Iris pigment epithelial cell (primary cell): ENCODE results near the gene TBC1D19.

Experiments
- DNase-seq: peaks from one replicate; pipeline ENCODE4 v3.0.0-alpha.2; 2011; ENCODE audit warnings: low read depth

TBC1D19 gene

GRCh38 chr4:26782830-26783202 lies 198.9 kb downstream of the TBC1D19 start:
- DNase-seq = peak; percentile 39

DNA sequence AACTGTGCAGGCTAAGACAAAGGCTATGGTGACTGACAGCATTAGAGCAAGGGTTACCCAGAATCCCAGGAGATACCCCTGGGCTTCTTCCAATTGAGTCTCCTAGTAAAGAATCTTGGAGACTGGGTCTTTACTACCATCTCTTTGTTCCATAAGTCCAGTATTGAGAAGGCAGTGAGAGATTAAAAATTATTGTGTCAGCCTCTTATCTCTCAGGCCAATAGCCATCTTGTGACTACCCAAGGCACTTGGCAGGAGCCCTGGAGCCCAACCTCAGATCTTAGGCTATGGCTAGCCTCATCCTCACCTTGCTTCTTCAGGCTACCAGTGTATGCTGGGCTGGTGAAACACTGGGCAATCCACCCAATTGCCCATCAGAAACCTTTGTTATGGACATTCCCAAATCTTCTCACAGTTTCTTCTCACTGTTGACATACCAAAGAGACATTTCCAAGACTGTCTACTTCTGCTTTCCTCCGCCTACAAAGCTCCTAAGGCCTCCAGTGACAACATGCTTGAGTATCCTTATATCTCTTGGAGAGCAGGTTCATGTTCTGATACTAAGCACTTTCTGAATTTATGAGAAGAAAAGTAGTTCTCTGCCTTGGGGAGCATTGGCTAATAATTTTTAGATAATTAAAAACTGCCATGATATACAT lies 200.5 kb downstream of the TBC1D19 start:
- DNase-seq = no peak

- DNase-seq = no peak
Observed at GRCh38 chr4:26785312-26785711, 201.4 kb downstream of the TBC1D19 start.

- DNase-seq = no peak
Observed at GRCh38 chr4:26785810-26786209, 201.9 kb downstream of the TBC1D19 start.

- no peak for DNase-seq
Observed at GRCh38 chr4:26786916-26787315, 203.0 kb downstream of the TBC1D19 start.

GRCh38 chr4:26787461-26788340 lies 203.8 kb downstream of the TBC1D19 start:
- DNase-seq = peak; percentile 77

GRCh38 chr4:26788341-26788733 lies 204.5 kb downstream of the TBC1D19 start:
- no peak for DNase-seq

DNA sequence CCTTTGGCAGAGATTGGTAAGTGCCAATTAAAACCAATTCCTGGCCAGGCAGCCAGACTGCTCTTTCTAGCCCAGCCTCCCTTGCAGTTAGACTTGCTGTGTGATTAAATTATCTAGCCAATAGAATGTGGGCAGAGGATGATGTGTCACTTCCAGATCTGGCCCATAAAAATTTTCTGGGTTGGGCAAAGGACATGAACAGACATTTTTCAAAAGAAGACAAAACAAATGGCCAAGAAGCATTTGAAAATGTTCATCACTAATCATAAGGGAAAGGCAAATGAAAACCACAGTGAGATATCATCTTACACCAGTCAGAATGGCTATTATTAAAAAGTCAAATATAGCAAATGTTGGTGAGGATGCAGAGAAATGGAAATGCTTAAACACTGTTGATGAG lies 205.3 kb downstream of the TBC1D19 start:
- no peak for DNase-seq

GRCh38 chr4:26791346-26791745 lies 207.5 kb downstream of the TBC1D19 start:
- DNase-seq = no peak

DNA sequence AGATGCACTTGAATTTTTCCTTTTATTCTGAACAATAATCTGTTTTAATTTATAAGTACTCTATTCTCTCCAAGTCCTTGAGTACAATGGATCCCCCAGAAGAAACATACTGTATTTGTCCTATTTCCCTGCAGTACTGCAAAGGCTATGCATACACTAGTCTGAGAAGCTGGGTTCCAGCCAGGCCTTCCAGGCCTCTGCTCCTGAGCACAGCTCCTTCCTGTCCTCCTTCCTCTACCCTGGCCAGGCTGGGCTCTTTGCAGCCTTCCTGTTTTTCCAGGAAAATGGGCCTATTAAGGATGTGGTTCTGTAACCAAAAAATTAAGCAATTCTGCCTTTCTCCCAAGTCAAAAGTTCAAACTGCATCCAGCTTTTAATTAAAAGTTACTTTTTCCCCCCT lies 208.8 kb downstream of the TBC1D19 start:
- no peak for DNase-seq

GRCh38 chr4:26793735-26794134 lies 209.9 kb downstream of the TBC1D19 start:
- DNase-seq = no peak

- DNase-seq = no peak
Observed at GRCh38 chr4:26796081-26796480, 212.2 kb downstream of the TBC1D19 start.

DNA sequence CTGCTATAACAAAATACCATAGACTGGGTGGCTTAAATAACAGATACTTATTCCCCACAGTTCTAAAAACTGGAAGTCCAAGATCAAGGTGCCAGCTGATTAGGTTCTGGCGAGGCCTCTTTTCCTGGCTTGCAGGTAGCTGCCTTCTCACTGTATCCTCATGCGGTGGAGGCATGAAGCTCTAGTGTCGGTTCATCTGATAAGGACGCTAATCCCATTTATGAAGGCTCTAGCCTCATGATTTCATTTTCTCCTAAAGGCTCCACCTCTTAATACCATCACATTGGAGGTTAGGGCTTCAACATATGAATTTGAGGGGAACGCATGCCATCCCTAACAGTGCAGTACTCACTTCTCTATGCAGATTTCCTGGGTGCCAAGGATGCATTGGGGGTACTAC lies 218.9 kb downstream of the TBC1D19 start:
- DNase-seq = no peak

- peak; percentile 7 for DNase-seq
Observed at GRCh38 chr4:26803211-26803861, 219.5 kb downstream of the TBC1D19 start.

GRCh38 chr4:26804451-26804850 lies 220.6 kb downstream of the TBC1D19 start:
- no peak for DNase-seq

- DNase-seq = no peak
Observed at GRCh38 chr4:26804925-26805324, 221.0 kb downstream of the TBC1D19 start.
